ENCODE measurements around the gene PCNX1.

DNA sequence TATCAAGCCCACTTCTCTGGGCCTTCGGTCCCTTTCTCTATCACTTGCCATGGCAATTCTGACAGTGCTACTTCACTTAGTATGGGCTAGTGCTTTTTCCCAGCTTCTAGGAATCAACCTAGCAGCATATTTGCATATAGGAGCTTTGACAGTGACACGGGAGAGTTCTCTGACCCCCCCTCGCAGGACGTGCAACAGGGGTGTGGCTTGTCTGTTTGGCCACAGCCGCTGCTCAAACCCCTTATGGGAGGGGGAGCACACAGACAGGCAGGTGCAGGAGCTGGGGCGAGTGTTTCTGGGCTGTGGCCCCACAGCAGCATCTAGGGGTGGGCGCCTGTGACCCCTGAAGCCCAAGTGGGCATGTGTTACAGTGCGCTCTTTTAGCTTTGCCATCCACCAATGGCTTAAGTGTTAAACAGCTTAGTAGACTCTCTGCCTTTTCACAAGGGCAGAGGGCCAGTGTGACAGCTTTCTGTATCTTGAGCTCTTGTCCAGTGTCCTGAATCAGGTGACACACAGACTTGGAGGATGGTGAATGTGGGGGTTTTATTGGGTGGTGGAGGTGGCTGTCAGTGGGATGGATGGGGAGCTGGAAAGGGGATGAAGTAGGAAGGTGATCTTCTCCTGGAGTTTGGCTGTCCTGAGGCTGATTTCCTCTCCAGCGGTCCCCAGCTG lies 229.3 kb downstream of the PCNX1 start:
- TF ChIP-seq CTCF (IDR thresholded peaks at IDR 0.05) (no peak), POLR2A (IDR thresholded peaks at IDR 0.05) (no peak)
